Stimulated activated CD8-positive, alpha-beta memory T cell treated with anti-CD3 and anti-CD28 coated beads, Interleukin-15, amount 100 ng/mL, for 1 hour (primary cell): Measurements from ENCODE around the gene ELL2.
"Not testable (repeated sequence)": the region's sequence is repeated elsewhere in the genome, so short reads cannot be mapped to it uniquely, and the experiment has no call there.

ENCODE experiments used
- DNase-seq: peaks from one replicate; pipeline ENCODE4 v3.0.0-alpha.2; 2020; ENCODE audit warnings: low read depth

Gene ELL2

DNA sequence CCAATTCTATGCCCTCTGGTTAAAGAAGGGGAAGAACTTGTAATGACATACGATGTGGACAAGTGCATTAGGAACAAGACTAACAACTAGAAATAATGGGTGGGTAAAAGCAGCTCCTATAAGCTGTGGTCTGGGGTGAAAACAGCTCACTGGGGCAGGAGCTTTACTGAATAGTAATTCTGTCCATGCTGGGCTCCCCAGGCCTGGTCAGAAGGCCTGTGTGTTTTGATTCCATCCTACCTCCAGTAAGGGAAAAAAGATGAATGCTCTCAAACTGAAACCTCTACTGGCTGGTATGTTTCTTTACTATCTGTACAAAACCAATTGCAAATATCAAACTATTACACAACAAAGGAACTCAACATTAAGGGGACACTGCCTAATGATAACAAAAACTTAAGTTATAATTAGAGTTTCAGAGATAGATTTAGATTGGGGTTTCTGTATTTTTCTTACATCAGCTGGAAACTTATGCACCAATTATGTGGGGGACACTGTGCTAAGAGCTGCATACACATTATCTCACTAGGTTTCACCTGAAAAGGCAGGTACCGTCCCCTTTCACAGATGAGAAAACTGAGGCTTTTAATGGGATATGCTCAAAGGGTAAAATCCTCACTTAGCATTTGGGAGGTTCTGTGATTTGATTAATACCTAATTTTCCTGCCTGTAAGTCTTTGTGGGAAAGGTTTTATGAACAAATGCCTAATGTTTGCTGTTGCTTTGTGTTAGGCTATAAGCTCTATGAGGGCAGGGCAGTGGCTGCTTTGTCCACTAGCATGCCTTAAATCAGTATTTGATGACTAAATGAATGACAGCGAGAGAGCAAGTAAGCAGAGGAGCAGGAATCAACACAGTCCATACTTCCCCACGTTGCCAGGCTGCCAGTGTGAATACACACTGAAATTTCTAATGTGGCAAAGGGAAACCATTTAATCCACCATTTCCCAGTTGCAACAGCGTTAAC lies 53.6 kb downstream of the ELL2 start:
- no peak for DNase-seq

DNA sequence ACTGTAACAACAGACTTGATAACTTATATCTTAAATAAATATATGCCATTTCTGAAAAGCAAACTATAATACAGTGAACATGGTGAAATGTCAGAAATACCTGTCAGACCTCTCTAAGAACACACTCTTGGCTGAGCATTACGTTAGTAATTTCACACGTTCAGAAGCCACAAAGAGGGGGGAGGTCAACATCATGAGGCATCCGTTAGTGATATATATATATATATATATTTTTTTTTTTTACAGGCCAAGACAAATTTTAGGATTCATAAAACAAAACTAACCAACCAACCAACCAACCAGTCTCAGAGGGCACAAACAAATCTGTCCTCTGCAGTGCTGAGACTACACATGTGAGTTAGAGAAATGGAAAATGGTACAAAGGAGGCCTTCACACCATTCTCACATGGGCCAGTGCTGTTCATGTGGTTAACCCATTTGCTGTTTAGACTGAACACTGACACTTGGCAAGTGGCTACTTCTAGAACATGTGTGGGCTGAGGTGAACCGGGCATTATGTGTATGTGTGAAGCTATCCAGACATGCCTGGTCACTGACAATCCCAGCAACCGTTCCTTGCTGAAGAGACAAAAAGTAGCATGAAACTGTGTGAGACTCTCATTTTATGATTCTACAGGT lies 54.5 kb downstream of the ELL2 start:
- DNase-seq, result no peak

DNA sequence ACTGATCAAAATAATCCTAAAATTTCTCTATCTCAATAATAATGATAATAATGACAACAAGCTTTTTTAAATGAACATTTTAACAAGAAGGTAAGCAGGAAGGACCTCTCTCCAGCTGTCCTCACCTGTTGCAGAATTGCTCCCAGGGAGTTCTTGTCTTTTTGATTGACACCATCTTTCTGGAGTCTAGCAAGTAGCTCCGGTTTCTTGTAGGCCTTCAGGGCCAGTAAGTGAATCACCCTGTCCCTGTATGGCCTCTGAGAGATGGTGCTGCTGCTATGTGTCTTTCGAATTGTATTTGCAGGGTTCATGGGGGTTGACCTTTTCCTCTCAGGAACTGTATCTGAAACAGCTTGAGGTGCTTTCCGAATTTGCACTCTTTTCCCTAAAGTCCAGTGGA lies 55.3 kb downstream of the ELL2 start:
- DNase-seq, result not testable (repeated sequence)

DNA sequence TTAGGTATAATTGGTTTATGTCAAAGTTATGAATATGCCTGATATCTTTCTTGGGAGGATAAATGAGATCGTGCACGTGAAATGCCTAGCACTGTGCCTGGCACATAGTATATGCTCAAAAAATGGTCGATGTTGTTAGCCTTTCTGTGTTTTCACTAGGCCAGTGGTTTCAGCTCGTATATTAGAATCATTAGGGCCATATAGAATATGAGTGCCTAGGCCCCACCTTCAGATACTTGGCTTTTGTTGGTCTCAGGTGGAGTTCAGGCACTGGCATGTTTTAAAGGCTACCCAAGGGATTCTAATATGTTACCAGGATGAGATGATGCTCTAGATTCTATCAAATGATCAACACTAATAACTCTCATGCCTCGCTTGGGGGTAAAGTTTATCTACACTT lies 56.8 kb downstream of the ELL2 start:
- no peak for DNase-seq

DNA sequence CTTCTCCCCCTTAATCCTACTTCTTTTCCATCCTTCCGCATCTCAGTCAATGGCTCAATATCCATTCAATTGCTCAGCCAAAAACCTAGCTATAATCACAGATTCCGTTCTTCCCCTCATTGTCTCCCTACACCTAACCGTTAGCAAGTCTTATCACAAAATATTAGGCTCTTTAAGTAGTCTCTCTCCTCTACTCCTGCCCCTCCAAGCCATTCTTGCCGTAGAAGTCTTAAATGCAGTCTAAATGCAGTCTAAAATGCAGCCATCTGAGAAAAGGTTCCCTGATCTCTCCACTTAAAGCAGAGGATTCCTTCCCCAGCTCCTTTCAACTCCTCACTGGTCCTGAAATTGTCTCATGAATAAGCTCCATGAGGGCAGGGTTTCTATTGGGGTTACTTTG lies 57.8 kb downstream of the ELL2 start:
- DNase-seq, result no peak

DNA sequence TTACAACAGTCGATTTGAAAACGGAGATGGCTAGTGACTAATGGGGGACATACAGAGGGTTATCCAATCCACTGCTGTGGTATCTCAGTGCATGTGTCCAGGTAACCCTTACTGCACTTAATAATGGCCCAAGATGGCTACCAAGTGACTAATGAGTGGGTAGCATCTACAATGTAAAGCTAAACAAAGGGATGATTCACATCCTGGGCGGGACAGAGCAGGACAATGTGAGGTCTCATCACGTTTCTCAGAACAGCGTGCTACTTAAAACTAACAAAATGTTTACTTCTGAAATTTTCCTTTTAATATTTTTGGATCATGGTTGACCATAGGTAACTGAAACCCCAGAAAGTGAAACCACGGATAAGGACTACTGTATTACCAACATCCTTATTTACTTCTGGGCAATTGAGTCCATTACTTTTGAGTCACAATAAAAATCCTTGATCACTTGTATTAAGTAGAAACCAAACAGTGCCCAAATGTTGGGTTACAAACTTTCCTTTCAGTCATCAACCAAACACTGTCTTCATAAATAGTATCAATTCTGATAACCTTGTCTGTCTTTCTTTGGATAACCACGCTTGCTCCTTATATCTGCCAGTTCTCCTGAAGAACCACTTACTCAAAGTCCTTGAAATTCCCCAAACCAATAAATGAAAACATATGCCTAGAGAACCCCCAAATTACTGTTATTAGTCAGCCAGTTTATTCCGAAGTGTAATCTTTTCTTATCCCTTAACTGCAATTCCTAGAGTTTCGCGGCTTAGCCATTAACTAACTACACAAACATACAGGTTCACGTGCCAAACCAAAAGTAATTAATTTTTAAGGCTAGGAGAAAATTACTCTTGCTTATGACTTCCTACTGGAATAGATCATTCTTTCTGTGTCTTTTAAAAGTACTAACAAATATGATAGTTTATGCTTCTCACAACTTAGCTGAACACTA lies 59.7 kb downstream of the ELL2 start:
- DNase-seq, result no peak

DNA sequence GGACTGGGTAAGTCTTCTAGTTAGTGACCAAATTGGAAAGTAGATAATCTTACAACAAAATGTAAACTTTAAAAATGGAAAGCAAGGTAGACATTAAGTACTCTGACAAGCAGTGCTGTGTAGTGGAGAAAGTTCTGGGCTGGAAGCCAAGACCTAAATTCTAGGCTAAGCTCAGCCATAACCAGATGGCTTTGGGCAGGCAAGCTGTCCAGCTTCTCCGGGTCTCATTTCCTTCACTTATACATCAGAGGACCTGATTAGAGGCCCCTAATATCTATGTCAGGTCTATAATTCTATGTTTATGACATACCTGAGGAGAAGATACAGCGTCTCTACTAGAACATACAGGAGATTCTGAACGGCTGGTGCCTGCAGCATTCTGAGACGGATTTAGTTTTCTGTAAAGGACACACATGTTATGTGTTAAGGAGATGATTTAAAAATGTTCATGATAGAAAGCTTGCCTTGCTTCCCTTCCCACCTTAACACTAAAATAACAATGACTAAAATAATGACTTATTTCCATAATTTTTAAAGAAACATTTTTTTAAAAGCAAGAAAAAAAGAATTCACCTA lies 61.2 kb downstream of the ELL2 start:
- DNase-seq, result no peak

DNA sequence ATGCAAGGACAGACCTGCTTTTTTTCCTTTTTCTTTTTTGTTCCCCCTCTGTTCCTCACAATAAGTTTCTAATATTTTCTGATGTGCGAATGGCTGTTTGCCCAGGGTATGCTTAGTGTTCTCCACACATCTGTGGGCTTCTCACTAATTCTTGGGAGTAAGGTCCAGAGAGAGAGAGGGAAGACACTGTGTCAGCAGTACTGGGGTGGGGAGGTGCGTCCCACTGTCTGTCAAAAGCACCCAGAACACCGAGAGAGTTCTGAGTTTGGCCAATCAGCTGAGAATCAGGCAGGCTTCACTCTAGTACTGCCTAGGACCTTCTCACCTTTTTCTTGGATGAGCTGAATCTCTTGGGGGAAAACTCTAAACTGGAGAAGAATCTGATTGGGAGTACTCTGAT lies 61.8 kb downstream of the ELL2 start:
- no peak for DNase-seq

DNA sequence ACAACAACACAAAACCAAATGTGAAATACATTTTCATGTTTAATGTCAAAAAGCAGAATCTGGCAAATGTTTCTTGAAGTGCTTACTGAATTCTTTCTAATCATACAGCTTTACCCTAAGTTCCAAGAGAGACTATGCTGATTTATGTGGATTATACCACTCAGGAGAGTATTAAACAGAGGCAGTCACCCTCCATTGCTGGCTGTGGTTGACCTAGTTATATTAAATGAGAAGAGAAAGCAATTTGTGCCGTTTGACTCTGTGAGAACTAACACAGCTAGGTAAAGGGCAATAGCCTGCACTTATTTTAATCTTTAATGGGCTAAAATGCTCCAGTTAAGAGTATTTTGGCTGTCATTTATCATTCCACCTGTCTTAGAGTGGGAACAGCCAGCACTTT lies 62.6 kb downstream of the ELL2 start:
- no peak for DNase-seq

DNA sequence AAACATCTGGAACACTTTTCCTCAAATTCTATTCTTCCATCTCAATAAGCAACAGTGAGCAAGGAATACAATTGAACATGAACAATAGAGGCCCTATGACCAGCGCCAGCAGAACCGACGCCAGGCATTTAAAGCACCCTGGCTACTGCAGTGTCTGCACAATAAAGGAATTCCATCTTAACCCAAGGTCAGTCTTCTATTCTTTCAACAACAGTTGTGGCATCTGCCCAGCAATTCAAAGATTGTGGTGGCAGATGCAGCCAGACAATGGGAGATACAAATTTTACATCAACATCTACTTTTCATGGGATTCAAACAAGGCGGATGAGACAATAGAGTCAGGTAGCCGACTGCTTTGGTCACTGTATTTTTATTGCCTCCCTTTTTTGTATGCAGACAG lies 65.9 kb downstream of the ELL2 start:
- no peak for DNase-seq

DNA sequence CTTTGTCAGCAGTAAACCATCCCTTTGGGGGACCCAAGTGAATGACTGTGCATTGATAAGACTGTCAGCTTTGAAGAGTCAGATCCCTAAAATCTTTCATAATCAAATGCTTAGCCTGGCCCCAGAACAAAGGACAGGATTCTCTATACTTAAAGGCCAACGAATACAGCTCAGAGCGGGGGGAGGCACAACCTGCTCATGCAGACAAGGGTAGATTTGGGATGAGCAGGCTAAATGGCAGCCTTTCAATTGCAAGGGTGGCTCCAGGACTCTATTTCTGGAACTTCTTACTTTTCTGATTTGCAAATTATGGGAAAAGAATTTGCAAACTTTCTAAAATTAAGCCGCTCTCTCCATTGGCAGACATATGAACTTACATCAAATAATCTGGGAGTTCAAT lies 66.4 kb downstream of the ELL2 start:
- no peak for DNase-seq

DNA sequence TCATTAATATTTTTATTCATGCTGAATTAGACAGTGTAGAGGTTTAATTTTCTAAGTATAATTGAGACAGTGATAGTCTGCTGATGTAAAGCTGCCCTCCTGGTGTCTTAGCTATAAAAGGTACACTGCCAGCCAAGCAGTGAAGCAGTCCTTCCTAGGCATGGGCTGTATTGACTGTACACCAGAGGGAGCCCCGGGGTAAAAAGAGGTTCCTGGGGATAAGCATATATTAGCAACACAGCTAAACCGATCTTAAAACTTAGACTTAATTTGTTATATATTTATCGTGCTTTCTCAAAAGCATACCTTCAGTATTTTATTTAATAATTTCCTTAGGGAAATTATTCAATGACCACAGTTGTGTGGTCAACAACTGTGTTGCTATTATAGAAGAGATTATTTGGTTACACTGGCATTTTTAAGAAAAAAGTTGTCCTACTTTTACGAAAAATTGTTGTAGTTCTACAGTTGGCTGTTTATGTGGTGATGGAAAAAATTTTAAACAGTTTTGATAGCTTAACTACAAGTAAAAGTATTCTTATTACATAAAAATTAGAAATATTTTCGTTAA lies 68.8 kb downstream of the ELL2 start:
- no peak for DNase-seq

DNA sequence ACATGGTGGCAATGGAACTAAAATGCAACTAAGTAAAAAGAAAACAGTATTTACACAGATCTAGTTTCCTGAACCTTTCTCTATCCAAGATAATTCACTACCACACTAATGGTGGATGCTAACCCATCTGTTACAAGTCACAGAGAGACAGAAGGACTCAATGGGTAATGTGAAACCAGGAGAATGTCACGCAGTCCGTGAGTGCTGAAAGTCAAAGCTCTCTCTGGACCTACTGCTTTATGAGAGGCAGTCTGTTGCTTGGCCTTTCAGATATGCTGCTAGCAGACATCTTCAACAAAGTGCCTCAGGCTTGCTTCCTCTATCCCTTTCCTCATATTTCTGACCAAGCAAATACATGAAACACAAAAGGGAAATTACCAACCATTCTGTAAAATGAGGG lies 70.2 kb downstream of the ELL2 start:
- DNase-seq, result no peak

DNA sequence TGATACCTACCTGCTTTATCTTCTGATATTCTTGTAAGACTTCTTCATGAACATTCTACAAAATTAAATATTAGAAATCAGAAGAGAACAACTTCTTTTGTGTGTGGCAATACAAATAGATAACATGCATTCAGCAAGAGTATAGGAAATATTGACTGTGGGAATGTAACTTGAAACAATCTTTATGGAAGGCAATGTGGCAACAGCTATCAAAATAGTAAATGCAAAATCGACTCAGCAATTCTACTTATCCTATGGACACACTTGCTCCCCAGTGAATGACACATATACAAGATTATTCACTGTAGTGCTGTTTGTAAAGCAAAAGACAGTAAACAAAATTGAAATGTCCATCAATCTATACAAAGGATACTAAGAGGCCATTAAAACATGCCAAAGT lies 72.6 kb downstream of the ELL2 start:
- DNase-seq, result no peak

DNA sequence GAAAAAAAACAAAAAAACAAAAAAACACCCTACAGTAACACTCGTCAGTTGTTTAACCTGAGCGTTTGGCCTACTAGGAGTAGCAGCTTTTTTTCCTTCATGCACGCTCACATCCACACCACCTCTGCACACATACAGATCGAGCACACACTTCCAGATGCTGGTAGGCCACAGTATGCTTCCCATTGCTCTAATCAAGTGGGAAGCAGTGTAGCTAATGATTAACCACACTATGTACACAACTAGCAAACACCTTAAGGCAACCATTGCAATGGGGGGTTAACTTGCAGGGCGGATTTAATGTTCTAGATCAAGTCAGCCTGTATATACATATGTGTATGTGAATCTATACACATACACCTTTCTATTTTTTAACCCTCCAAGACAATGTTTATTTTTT lies 73.7 kb downstream of the ELL2 start:
- DNase-seq, result no peak

DNA sequence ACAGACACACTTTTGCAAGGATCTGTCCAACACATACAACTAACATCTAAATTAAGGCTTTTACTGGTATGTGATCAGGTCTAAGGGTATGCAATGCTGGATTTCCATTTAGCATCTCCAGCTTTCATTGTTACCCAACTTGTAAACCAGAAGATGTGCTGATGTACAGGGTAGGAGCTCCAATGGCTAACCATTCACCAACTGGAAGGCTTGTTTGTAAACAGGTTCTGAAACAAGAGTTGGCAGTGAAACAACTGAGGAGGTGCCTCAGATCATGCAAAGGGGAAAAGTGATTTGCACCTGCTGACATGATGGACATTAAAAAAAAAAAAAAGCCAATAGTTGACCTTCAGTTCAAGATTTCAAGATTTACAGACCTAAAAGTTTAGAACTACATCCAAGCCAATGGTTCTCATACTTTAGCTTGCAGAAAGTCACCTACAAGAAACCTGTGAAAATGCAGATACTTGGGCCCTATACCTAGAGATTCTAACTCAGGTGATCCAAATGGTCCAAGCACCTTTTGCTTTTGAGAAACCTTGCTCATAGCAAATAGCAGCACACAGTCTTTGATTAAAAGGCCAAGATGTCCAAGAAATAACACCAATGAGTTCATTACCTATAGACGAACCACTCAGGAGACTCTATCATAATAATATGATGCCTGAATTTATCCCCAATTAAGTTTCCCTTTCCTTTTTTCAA lies 75.2 kb downstream of the ELL2 start:
- no peak for DNase-seq

DNA sequence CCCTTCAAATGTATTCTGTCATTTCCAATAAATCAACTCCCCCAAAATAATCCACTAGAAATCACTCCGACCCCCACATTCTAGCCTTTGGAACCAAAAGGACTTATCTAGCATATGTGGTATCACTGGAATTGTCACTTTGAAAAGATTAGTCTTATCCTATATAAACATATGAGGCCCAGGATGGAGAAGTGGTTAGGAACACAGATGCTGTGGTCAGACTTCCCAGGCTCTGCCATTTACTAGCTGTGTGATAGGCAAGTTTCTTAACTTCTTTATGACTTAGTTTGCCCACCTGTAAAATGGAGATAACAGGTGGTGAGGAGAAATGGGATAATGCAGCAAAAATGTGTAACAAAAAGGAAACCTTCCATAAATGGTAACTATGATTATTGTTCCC lies 77.1 kb downstream of the ELL2 start:
- no peak for DNase-seq

DNA sequence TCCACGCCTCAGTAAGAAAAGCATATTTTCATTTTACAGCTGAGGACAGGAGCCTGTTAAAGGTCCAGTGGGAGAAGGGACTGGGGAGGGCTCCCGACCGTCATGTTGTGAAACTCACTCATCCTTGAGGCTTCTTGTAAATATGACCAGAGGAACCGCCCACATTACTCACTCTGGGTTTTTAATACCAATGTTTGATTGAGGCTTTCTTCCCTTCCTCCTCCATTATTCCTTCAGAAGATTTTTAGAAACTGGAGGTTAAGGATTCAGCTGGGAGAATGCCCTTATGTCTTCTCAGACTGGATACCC lies 77.7 kb downstream of the ELL2 start:
- DNase-seq, result no peak

DNA sequence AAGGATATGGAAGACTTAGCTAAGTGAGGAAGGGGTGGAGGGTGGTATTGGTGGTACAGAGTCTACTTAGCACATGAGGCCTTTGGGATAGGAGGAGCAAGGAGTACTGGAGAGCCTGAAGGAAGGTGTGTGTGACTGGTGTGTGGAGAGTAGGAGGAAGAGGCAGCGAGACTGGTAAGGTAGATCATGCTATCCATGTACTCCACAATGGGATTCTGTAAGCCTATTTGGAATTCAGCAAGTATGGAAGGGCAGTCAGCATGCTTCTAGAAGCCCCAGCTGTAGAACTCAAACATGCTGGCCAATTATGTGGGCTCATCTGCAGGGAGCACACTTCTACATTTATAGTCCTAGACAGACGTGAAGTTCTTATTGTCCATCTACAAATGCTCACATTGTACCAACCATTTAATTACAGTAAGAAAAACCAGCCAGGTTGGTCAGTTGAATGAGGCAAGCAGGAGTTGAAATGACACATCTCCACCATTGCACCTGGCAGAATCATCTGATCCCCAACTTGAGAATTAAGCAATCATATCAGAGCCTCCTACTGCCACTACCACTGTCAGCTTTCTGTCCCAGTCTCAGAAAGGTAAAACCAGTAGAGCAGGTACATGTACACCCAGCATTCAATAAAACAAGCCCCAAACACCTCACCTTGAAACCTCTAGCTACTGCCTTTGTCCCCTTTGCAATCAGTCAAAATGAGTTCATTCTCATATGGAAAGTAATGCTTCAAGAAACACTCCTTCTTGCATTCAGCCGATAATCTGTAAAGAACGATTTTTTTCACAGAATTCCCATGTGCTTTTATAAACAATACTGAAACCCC lies 78.2 kb downstream of the ELL2 start:
- DNase-seq, result no peak

DNA sequence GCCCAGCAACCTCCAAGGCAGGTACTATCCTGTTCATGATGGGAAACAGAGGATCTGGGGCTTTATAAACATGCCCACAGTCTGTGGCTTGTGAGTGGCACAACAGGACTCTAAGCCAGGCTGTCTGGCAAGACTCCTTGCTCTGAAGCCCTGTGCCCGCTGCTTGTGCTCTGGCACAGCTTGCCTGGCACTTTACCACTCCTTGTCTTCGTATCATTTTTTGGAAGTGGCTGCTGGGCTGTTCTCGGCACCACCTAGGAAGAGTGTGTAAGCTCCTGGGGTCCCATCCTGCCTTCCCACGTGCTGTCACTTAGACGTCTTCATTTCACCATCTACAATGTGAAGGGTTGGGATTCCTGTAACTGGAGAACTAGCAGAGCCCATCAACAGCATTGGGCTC lies 79.8 kb downstream of the ELL2 start:
- DNase-seq, result no peak
